Stomach (tissue), 4 donors: ENCODE measurements around the gene ANLN.

Experiments
- EP300 ChIP-seq: sonication (generic); formaldehyde crosslinking; IDR thresholded peaks from one replicate; pipeline ENCODE4 v1.6.1; 2017; ENCODE audit warnings: antibody characterized with exemption
- TF ChIP-seq, protein P1 (sequence below), 7 experiments: fragments of 450-650 bp in 4 of 7; fragments of 200-600 bp in 3 of 7; sonication (generic) in 3 of 7; IDR thresholded peaks; one replicate each; pipeline ENCODE4 v1.5.1; 2016 to 2019; ENCODE audit warnings: antibody characterized with exemption in 7 of 7, control low read depth in 2 of 7, mild to moderate bottlenecking in 1 of 7

DNA sequence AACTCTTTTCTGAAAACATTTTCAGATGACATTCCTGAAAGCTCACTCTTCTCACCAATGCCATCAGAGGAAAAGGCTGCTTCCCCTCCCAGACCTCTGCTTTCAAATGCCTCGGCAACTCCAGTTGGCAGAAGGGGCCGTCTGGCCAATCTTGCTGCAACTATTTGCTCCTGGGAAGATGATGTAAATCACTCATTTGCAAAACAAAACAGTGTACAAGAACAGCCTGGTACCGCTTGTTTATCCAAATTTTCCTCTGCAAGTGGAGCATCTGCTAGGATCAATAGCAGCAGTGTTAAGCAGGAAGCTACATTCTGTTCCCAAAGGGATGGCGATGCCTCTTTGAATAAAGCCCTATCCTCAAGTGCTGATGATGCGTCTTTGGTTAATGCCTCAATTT is 16.5 kb downstream of the ANLN start:
- TF ChIP-seq, protein P1, sequence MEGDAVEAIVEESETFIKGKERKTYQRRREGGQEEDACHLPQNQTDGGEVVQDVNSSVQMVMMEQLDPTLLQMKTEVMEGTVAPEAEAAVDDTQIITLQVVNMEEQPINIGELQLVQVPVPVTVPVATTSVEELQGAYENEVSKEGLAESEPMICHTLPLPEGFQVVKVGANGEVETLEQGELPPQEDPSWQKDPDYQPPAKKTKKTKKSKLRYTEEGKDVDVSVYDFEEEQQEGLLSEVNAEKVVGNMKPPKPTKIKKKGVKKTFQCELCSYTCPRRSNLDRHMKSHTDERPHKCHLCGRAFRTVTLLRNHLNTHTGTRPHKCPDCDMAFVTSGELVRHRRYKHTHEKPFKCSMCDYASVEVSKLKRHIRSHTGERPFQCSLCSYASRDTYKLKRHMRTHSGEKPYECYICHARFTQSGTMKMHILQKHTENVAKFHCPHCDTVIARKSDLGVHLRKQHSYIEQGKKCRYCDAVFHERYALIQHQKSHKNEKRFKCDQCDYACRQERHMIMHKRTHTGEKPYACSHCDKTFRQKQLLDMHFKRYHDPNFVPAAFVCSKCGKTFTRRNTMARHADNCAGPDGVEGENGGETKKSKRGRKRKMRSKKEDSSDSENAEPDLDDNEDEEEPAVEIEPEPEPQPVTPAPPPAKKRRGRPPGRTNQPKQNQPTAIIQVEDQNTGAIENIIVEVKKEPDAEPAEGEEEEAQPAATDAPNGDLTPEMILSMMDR (IDR thresholded peaks at IDR 0.05), result no peak
- no peak for TF ChIP-seq EP300
